Measurements from ENCODE around the gene WDFY3.

WDFY3 gene

GRCh38 chr4:84661191-84661939, 305.1 kb downstream of the WDFY3 start:
- H3K4me3 ChIP-seq (ENCODE audit: low read depth, low read length) = no peak overlapping the region
- TF ChIP-seq CTCF (IDR thresholded peaks at IDR 0.05; ENCODE audit: low read depth, low read length) = no peak

- TF ChIP-seq CTCF (IDR thresholded peaks at IDR 0.05; ENCODE audit: low read depth, low read length) = no peak
- no peak overlapping the region for H3K4me3 ChIP-seq (ENCODE audit: low read depth, low read length)
Observed at GRCh38 chr4:84660606-84661005, 305.9 kb downstream of the WDFY3 start.

- no peak for TF ChIP-seq CTCF (IDR thresholded peaks at IDR 0.05; ENCODE audit: low read depth, low read length)
- no peak overlapping the region for H3K4me3 ChIP-seq (ENCODE audit: low read depth, low read length)
Observed at GRCh38 chr4:84652478-84652877, 314.0 kb downstream of the WDFY3 start.

GRCh38 chr4:84651499-84651898, 315.0 kb downstream of the WDFY3 start:
- H3K4me3 ChIP-seq (ENCODE audit: low read depth, low read length) = no peak overlapping the region
- TF ChIP-seq CTCF (IDR thresholded peaks at IDR 0.05; ENCODE audit: low read depth, low read length) = no peak

- no peak overlapping the region for H3K4me3 ChIP-seq (ENCODE audit: low read depth, low read length)
- TF ChIP-seq CTCF (IDR thresholded peaks at IDR 0.05; ENCODE audit: low read depth, low read length) = no peak
Observed at GRCh38 chr4:84648863-84649647, 317.4 kb downstream of the WDFY3 start.

- no peak overlapping the region for H3K4me3 ChIP-seq (ENCODE audit: low read depth, low read length)
- no peak for TF ChIP-seq CTCF (IDR thresholded peaks at IDR 0.05; ENCODE audit: low read depth, low read length)
Observed at GRCh38 chr4:84648178-84648577, 318.3 kb downstream of the WDFY3 start.

GRCh38 chr4:84647312-84647884, 319.1 kb downstream of the WDFY3 start:
- H3K4me3 ChIP-seq (ENCODE audit: low read depth, low read length) = no peak overlapping the region
- TF ChIP-seq CTCF (IDR thresholded peaks at IDR 0.05; ENCODE audit: low read depth, low read length) = no peak
